ENCODE measurements around the gene ZBED4.

The ZBED4 gene

DNA sequence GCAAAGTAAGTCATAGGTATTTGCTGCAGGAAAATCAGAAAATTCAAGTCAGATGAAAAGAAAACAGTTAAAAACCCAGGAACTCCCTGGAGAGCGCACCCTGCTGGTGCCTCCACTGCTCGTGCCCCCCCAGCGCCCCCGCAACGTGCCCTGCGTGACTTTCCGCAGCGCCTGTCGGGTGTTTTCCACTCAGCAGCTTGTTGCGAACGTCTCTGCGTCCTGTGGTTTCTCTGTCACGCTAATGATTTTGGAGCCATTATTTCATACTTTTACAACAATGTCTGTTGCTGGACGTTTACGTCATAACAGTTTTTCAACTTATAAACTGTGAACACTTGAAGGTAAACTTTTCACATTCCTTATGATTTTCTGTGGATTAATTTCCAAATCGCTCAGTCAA, 69.8 kb downstream of the ZBED4 start:
- no peak for TF ChIP-seq CTCF (conservative IDR thresholded peaks at IDR 0.05)
- H3K27ac ChIP-seq = no peak overlapping the region

- H3K27ac ChIP-seq = no peak overlapping the region
- TF ChIP-seq CTCF (conservative IDR thresholded peaks at IDR 0.05) = no peak
Observed at GRCh38 chr22:49924113-49924833, 70.6 kb downstream of the ZBED4 start.

DNA sequence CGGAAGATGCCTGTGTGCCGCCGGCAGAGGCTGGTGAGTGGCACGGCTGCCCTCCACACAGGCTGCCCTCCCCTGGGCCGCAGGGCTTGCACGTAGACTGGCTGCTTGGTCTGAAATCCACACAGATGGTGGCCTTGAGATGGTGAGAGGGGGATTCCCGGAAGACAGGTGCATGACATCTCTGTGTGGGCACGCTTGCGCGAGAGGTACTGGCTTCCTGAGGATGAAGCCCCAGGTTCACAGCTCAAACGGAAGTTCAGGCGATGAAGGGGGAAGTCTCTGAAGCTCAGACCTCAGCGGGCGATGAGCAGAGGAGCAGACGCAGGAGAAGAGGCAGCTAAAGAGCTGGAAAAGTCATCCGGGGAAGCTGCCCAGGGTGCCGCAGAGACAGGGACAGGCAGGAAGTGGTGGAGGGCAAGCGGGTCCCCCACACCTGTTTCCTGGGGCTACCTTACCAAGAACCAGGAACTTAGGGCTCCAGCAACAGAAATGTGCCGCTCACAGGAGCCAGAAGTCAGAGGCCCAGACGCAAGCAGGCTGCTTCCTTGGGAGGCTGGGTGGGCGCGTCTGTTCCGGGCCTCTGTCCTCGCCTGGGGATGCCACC, 72.0 kb downstream of the ZBED4 start:
- TF ChIP-seq CTCF (conservative IDR thresholded peaks at IDR 0.05) = no peak
- no peak overlapping the region for H3K27ac ChIP-seq

- no peak overlapping the region for H3K27ac ChIP-seq
- no peak for TF ChIP-seq CTCF (conservative IDR thresholded peaks at IDR 0.05)
Observed at GRCh38 chr22:49926916-49927315, 73.3 kb downstream of the ZBED4 start.

DNA sequence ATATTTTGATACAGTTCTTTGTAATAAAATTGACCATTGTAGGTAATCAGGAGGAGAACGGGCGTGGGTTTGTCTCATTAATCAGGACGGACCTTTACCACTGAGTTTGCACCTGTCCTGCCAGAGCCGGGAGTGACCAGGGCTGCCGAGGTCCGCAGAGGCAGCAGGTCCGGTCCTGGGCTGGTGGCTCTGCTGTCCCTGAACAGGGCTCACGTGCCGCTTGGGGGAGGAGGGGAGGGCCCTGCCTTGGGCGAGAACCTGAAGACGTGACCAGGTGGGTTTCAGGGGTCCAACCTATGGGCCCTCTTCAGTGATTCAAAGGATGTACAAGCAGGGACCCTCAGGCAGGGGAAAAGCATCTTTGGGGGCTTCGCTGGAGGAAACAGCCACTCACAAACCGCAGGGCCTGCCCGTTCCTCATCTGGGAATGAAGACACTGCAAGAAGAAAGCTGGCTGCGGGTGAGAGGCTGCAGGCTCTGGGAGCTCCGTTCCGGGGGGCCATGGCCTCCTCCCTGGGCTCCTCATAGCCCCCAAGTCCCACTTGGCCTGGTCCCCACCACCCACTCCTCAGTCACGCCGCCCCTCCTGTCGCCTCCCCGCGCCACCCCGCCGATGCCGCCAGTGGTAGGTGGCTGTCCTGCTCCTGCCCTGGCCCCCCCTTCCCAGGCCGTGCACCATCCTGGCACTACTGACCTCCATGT, 74.0 kb downstream of the ZBED4 start:
- TF ChIP-seq CTCF (conservative IDR thresholded peaks at IDR 0.05) = no peak
- H3K27ac ChIP-seq = no peak overlapping the region

DNA sequence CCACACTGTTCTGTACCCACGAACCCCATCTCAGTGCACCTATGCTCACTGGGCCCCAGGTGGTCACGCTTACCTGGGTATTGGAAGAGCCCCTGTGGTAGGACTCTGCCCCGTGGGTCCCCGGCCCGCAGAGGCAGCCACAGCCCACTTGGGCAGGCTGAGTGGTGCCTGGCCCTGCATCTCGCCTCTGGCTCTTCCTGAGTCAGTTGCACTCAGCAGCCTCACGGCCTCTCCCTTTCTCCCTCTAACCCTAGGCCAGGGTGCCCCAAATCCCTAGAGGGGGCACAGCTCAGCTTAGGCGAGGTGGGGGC, 74.5 kb downstream of the ZBED4 start:
- H3K27ac ChIP-seq = no peak overlapping the region
- TF ChIP-seq CTCF (conservative IDR thresholded peaks at IDR 0.05) = no peak

DNA sequence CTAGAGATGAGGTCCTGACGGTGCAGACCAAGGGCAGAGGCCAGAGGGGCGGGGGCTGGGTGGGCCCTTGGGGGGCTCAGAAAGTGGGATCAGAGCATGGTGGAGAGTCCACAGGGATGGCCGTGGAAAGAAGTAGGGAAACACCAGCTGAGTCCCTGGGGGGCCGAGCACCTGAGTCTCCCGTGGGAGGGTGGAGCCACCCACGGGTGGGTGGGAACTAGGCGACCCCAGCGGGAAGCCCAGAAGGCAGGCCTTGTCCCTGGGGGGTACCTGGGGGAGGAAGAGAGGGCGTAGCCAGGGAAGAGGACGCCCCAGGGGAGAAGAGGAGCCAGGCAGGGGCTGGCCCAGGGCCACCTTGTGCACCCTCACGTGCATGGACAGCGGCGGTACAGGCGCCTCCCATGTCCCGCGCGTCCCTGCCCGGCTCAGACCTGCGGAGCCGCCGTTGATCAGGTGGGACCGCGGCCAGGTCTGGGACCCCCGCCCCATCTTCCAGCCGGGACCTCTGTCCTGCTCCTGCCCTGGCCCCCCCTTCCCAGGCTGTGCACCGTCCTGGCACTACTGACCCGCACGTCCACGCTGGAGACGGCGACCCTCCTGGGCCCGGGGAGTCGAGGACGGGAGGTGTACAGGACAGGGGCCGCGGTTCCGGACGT, 75.0 kb downstream of the ZBED4 start:
- H3K27ac ChIP-seq = no peak overlapping the region; the same call in 1 of the 2 replicates
- TF ChIP-seq CTCF (conservative IDR thresholded peaks at IDR 0.05) = no peak
